Lower leg skin (tissue), 3 donors: ENCODE results near the gene COG5.

Experiments used
- POLR2A ChIP-seq, 2 donors: fragments of 450-650 bp; IDR thresholded peaks; one replicate each; pipeline ENCODE4 v1.6.1; 2016 to 2017; ENCODE audit warnings: antibody characterized with exemption in 2 of 2, mild to moderate bottlenecking in 1 of 2, moderate library complexity in 1 of 2
- TF ChIP-seq, protein P1 (sequence below), 3 donors: fragments of 450-650 bp; IDR thresholded peaks; one replicate each; pipeline ENCODE4 v1.5.1; 2016; ENCODE audit warnings: antibody characterized with exemption in 3 of 3, mild to moderate bottlenecking in 3 of 3, moderate library complexity in 2 of 3

DNA sequence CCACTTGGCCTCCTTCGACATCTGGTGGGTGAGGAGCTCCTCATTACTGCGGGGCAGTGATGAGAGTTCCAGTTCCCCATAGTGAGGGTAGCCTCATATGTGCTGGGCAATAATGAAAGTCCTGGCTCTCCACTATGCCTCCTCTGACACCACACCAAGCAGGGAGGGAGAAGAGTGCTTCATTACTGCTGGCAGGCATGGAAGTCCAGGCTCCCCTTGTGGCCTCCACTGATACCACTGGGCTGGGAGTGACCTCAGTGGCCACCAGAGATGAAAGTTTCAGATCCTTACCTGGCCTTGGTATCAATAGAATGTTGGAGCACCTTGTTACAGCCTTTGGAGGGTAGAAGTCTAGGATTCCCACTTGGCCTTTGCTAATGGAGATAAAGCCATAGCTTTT is 6.6 kb upstream of the COG5 start:
- no peak for TF ChIP-seq POLR2A (IDR thresholded peaks at IDR 0.05)
- TF ChIP-seq, protein P1, sequence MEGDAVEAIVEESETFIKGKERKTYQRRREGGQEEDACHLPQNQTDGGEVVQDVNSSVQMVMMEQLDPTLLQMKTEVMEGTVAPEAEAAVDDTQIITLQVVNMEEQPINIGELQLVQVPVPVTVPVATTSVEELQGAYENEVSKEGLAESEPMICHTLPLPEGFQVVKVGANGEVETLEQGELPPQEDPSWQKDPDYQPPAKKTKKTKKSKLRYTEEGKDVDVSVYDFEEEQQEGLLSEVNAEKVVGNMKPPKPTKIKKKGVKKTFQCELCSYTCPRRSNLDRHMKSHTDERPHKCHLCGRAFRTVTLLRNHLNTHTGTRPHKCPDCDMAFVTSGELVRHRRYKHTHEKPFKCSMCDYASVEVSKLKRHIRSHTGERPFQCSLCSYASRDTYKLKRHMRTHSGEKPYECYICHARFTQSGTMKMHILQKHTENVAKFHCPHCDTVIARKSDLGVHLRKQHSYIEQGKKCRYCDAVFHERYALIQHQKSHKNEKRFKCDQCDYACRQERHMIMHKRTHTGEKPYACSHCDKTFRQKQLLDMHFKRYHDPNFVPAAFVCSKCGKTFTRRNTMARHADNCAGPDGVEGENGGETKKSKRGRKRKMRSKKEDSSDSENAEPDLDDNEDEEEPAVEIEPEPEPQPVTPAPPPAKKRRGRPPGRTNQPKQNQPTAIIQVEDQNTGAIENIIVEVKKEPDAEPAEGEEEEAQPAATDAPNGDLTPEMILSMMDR (IDR thresholded peaks at IDR 0.05): no peak
